ENCODE measurements around the gene NDUFS1.
"Not testable (repeated sequence)": the region's sequence is repeated elsewhere in the genome, so short reads cannot be mapped to it uniquely, and the experiment has no call there.

Gene NDUFS1

GRCh38 chr2:206098471-206098870 lies 60.8 kb downstream of the NDUFS1 start:
- no peak for DNase-seq (ENCODE audit: low read depth)

- DNase-seq (ENCODE audit: low read depth) = no peak
Measured at GRCh38 chr2:206096876-206097275, 62.4 kb downstream of the NDUFS1 start.

- DNase-seq (ENCODE audit: low read depth) = no peak
Measured at GRCh38 chr2:206095536-206096332, 63.5 kb downstream of the NDUFS1 start.

- DNase-seq (ENCODE audit: low read depth) = no peak
Measured at GRCh38 chr2:206092297-206092696, 66.9 kb downstream of the NDUFS1 start.

- no peak for DNase-seq (ENCODE audit: low read depth)
Measured at GRCh38 chr2:206088248-206088647, 71.0 kb downstream of the NDUFS1 start.

- no peak for DNase-seq (ENCODE audit: low read depth)
Measured at GRCh38 chr2:206086716-206087350, 72.4 kb downstream of the NDUFS1 start.

- peak; percentile 63 for DNase-seq (ENCODE audit: low read depth)
Measured at GRCh38 chr2:206085742-206086445, 73.3 kb downstream of the NDUFS1 start, which contains the start of gene INO80D. Gene INO80D (minus strand): TSS chr2:206086174. CDS start chr2:206063016, 23,158 bp downstream.

GRCh38 chr2:206084870-206085741 lies 74.1 kb downstream of the NDUFS1 start:
- DNase-seq (ENCODE audit: low read depth) = peak; percentile 38

GRCh38 chr2:206084439-206084869 lies 74.8 kb downstream of the NDUFS1 start:
- DNase-seq (ENCODE audit: low read depth) = no peak

GRCh38 chr2:206083602-206084438 lies 75.4 kb downstream of the NDUFS1 start:
- DNase-seq (ENCODE audit: low read depth) = no peak

- no peak for DNase-seq (ENCODE audit: low read depth)
Measured at GRCh38 chr2:206082298-206082843, 76.9 kb downstream of the NDUFS1 start.

- no peak for DNase-seq (ENCODE audit: low read depth)
Measured at GRCh38 chr2:206080927-206081326, 78.3 kb downstream of the NDUFS1 start.

GRCh38 chr2:206079699-206080465 lies 79.4 kb downstream of the NDUFS1 start:
- no peak for DNase-seq (ENCODE audit: low read depth)

- DNase-seq (ENCODE audit: low read depth) = not testable (repeated sequence)
Measured at GRCh38 chr2:206077879-206078278, 81.4 kb downstream of the NDUFS1 start.

GRCh38 chr2:206075113-206075512 lies 84.1 kb downstream of the NDUFS1 start:
- no peak for DNase-seq (ENCODE audit: low read depth)

GRCh38 chr2:206071807-206072206 lies 87.4 kb downstream of the NDUFS1 start:
- no peak for DNase-seq (ENCODE audit: low read depth)

GRCh38 chr2:206069417-206069816 lies 89.8 kb downstream of the NDUFS1 start:
- DNase-seq (ENCODE audit: low read depth) = no peak

GRCh38 chr2:206068207-206068606 lies 91.0 kb downstream of the NDUFS1 start:
- no peak for DNase-seq (ENCODE audit: low read depth)
